GM19438 (cell line): ENCODE measurements around the gene EHD1.

Experiments
- ATAC-seq: cut with Tn5 transposase; IDR thresholded peaks from one replicate; pipeline ENCODE4 v1.9.1; 2021; ENCODE audit warnings: low read depth; ENCODE audit not compliant: unreplicated experiment

The EHD1 gene

GRCh38 chr11:64861227-64861975, 17.0 kb downstream of the EHD1 start:
- no peak for ATAC-seq

GRCh38 chr11:64859542-64860414, 18.6 kb downstream of the EHD1 start:
- peak; percentile 77 for ATAC-seq

- ATAC-seq, result peak; percentile 16
Observed at GRCh38 chr11:64858467-64859263, 19.8 kb downstream of the EHD1 start.

GRCh38 chr11:64857485-64857884, 20.9 kb downstream of the EHD1 start:
- ATAC-seq, result no peak

- no peak for ATAC-seq
Observed at GRCh38 chr11:64856382-64857227, 21.8 kb downstream of the EHD1 start.

GRCh38 chr11:64855596-64856304, 22.7 kb downstream of the EHD1 start:
- ATAC-seq, result no peak

- ATAC-seq, result no peak
Observed at GRCh38 chr11:64854534-64855502, 23.6 kb downstream of the EHD1 start.

GRCh38 chr11:64854157-64854533, 24.3 kb downstream of the EHD1 start:
- no peak for ATAC-seq

- ATAC-seq, result no peak
Observed at GRCh38 chr11:64853709-64854108, 24.7 kb downstream of the EHD1 start.

GRCh38 chr11:64852804-64853509, 25.5 kb downstream of the EHD1 start:
- ATAC-seq, result no peak

GRCh38 chr11:64851831-64852351, 26.5 kb downstream of the EHD1 start:
- no peak for ATAC-seq

GRCh38 chr11:64850979-64851567, 27.3 kb downstream of the EHD1 start:
- ATAC-seq, result peak; percentile 72

- ATAC-seq, result no peak
Observed at GRCh38 chr11:64849598-64850356, 28.6 kb downstream of the EHD1 start.

- no peak for ATAC-seq
Observed at GRCh38 chr11:64848826-64849597, 29.4 kb downstream of the EHD1 start.

- no peak for ATAC-seq
Observed at GRCh38 chr11:64848214-64848825, 30.1 kb downstream of the EHD1 start.
